ENCODE data around the gene CARD14.

DNA sequence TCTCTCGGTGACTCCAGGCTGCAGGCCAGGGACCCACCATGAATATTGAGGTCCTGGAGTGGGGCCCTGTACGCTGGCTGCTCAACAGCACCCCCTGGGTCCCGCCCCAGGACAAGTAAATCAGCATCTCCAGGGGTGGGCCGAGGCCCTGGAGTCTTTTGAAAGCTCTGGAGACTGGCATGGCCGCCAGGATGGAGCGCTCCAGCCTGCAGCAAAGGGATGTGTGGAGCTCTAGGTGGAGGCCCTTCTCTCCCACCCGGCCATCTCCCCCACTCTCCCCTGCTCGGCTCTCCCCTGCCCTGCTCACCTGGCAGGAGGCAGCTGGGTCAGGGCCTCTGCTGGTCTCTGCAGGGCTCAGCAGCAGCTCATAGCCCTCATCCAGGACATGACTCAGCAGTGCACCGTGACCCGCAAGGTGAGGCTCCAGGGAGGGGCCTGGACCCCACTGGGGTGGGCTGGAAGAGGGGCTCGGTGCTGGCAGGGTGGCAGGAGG is 33.7 kb downstream of the CARD14 start:
- TF ChIP-seq POLR2AphosphoS5 (IDR thresholded peaks at IDR 0.05; ENCODE audit: low read depth, low read length) (no peak), TCF7L2 (IDR thresholded peaks at IDR 0.05; ENCODE audit: low read depth, low read length) (no peak)
- TF ChIP-seq, protein P1, sequence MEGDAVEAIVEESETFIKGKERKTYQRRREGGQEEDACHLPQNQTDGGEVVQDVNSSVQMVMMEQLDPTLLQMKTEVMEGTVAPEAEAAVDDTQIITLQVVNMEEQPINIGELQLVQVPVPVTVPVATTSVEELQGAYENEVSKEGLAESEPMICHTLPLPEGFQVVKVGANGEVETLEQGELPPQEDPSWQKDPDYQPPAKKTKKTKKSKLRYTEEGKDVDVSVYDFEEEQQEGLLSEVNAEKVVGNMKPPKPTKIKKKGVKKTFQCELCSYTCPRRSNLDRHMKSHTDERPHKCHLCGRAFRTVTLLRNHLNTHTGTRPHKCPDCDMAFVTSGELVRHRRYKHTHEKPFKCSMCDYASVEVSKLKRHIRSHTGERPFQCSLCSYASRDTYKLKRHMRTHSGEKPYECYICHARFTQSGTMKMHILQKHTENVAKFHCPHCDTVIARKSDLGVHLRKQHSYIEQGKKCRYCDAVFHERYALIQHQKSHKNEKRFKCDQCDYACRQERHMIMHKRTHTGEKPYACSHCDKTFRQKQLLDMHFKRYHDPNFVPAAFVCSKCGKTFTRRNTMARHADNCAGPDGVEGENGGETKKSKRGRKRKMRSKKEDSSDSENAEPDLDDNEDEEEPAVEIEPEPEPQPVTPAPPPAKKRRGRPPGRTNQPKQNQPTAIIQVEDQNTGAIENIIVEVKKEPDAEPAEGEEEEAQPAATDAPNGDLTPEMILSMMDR (IDR thresholded peaks at IDR 0.05): no peak
- TF ChIP-seq, protein P2, sequence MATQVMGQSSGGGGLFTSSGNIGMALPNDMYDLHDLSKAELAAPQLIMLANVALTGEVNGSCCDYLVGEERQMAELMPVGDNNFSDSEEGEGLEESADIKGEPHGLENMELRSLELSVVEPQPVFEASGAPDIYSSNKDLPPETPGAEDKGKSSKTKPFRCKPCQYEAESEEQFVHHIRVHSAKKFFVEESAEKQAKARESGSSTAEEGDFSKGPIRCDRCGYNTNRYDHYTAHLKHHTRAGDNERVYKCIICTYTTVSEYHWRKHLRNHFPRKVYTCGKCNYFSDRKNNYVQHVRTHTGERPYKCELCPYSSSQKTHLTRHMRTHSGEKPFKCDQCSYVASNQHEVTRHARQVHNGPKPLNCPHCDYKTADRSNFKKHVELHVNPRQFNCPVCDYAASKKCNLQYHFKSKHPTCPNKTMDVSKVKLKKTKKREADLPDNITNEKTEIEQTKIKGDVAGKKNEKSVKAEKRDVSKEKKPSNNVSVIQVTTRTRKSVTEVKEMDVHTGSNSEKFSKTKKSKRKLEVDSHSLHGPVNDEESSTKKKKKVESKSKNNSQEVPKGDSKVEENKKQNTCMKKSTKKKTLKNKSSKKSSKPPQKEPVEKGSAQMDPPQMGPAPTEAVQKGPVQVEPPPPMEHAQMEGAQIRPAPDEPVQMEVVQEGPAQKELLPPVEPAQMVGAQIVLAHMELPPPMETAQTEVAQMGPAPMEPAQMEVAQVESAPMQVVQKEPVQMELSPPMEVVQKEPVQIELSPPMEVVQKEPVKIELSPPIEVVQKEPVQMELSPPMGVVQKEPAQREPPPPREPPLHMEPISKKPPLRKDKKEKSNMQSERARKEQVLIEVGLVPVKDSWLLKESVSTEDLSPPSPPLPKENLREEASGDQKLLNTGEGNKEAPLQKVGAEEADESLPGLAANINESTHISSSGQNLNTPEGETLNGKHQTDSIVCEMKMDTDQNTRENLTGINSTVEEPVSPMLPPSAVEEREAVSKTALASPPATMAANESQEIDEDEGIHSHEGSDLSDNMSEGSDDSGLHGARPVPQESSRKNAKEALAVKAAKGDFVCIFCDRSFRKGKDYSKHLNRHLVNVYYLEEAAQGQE (IDR thresholded peaks at IDR 0.05; ENCODE audit: insufficient read depth in 1 of 2, low read depth in 2 of 2, low read length in 1 of 2): no peak
